Stimulated activated effector memory CD8-positive, alpha-beta T cell treated with anti-CD3 and anti-CD28 coated beads, Interleukin-12 subunit alpha, Interleukin-12 subunit beta, amount 100 ng/mL, for 72 hours (primary cell): Measurements from ENCODE around the gene DKKL1.
A peak's percentile ranks its signal among the peaks of the same experiment; 100 is the strongest.
"Not testable (repeated sequence)": the region's sequence is repeated elsewhere in the genome, so short reads cannot be mapped to it uniquely, and the experiment has no call there.

Experiments
- ATAC-seq: fragments of 150-1000 bp; cut with Tn5 transposase; 2 replicates; pipeline ENCODE4 v1.10.0; 2021
- DNase-seq, 2 donors: peaks; one replicate each; pipeline ENCODE4 v3.0.0; 2021 to 2022; ENCODE audit warnings: low spot score in 2 of 2
- H3K27ac Mint-ChIP-seq: one replicate; pipeline ENCODE4 v1.8.0; 2022; ENCODE audit warnings: mild to moderate bottlenecking, mixed read lengths
- H3K36me3 Mint-ChIP-seq: one replicate; pipeline ENCODE4 v1.8.0; 2022; ENCODE audit warnings: mild to moderate bottlenecking, mixed read lengths
- H3K4me1 Mint-ChIP-seq: one replicate; pipeline ENCODE4 v1.8.0; 2022; ENCODE audit warnings: mixed read lengths
- H3K4me3 Mint-ChIP-seq: one replicate; pipeline ENCODE4 v1.8.0; 2022; ENCODE audit warnings: mild to moderate bottlenecking, mixed read lengths
- H3K9me3 Mint-ChIP-seq: one replicate; pipeline ENCODE4 v1.8.0; 2022; ENCODE audit warnings: mixed read lengths

Gene DKKL1

DNA sequence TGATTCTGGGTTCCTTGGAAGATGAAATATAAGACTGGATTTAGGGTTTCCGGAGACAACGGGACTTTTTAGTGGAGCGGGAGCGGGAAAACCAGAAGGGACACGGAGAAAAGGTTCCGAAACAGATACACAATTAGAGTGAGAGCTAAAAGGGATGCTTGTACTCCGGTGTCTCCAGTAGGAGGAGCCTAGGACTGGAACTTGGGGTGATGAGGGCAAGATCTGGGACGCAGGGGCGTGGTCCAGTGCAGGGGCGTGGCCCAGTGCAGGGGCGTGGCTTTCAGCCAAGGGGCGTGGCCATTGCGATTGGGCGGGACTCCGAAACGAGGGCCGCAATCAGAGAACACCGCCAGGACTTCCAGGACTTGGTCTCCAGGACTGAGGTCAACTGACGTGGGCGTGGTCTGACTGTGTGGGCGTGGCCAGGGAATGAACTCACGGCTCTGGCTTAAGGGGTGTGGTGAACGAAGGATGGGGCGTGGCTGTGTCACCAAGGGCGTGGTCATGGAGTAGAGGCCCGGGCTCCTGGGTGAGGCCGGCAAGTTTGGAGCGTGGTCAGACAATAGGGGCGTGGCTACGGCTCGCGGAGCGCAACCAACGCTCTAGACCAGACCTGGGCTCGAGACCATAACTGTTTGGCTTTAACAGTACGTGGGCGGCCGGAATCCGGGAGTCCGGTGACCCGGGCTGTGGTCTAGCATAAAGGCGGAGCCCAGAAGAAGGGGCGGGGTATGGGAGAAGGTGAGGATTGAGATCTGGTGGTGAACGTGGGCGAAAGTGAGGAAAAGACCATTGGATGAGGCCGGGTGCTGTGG is at the start of gene DKKL1:
Gene DKKL1 (plus strand): TSS at position 610 of the 815 bp plus-strand sequence. CDS start 122 bp downstream, at position 732.
- Mint-ChIP-seq H3K9me3 (no peaks in the 10 kb centered on the region), H3K27ac (no peak within 1 kb of the TSS), H3K36me3 (no peaks in the 10 kb centered on the region), H3K4me1 (no peaks in the 10 kb centered on the region), H3K4me3 (no peak within 1 kb of the TSS)
- peak; percentile 86 for ATAC-seq
- peak; percentile 76 to 93 for DNase-seq

DNA sequence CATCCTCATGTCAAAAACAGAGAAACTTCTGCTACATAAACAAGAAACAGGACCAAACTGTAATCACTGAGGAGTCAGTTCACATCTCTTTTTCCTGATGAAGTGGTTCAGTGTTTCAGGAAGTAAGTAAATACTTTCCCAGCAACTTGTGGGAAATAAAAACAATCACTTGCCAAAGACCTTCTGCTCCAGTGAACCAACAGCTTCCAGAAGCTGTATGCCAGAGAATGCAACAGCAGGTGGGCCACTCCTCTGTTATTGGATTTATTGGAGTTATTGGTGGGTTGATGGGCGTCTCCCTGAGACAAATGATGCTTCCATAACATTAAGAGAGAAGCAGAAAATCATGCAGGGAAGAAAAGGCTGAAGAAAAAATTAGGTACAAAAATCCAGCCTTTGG is 48.6 kb upstream of the DKKL1 start:
- Mint-ChIP-seq H3K4me3 (no peak overlapping the region), H3K9me3 (peaks cover 2% of the 10 kb centered on the region), H3K27ac (no peak overlapping the region), H3K36me3 (peaks cover 13% of the 10 kb centered on the region), H3K4me1 (peaks cover 7% of the 10 kb centered on the region)
- ATAC-seq (no peak), DNase-seq (peak in 1 of 2 donors; percentile 13)

DNA sequence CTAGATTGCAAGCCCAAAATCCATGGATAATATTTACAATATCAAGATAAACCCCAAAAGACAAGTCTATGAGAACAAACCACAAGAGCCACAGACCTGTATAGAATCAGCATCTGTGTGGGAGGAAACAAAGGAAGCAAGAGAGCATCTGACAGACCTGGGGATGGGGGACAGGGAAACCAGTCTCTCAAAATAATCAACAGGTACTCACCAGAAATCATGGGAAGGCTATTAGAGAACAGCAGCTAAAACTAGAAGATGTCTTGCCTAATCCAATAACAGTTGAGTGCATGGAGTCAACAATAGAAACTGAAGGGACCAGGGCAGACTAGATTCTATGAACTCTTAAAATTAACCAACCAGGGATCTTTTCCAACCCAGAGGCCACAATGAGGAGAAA is 47.4 kb upstream of the DKKL1 start:
- H3K4me3 Mint-ChIP-seq = no peak overlapping the region
- H3K4me1 Mint-ChIP-seq = peaks cover 7% of the 10 kb centered on the region
- ATAC-seq (no peak), DNase-seq (no peak)
- H3K9me3 Mint-ChIP-seq = peaks cover 2% of the 10 kb centered on the region
- H3K27ac Mint-ChIP-seq = no peak overlapping the region
- peaks cover 5% of the 10 kb centered on the region for H3K36me3 Mint-ChIP-seq

DNA sequence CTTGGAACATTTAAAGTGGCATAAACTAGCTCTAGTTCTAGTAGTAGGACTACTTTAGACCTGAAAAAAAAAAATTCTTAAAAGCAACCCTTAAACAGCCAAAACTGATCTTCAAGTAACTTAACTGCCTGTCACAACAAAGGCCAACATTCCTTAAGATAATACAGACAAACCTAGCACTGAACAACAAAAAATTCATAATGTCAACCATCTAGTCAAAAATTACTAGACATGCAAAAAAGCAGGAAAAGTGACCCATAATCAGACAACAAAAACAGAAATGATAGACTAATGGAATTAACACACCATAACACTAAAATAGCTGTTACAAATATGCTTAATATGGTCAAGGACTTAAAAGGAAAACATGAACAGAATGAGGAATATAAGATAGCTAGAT is 45.4 kb upstream of the DKKL1 start:
- Mint-ChIP-seq H3K27ac (no peak overlapping the region), H3K4me3 (no peak overlapping the region), H3K4me1 (peaks cover 7% of the 10 kb centered on the region), H3K9me3 (peaks cover 2% of the 10 kb centered on the region), H3K36me3 (peaks cover 13% of the 10 kb centered on the region)
- DNase-seq = no peak
- no peak for ATAC-seq

DNA sequence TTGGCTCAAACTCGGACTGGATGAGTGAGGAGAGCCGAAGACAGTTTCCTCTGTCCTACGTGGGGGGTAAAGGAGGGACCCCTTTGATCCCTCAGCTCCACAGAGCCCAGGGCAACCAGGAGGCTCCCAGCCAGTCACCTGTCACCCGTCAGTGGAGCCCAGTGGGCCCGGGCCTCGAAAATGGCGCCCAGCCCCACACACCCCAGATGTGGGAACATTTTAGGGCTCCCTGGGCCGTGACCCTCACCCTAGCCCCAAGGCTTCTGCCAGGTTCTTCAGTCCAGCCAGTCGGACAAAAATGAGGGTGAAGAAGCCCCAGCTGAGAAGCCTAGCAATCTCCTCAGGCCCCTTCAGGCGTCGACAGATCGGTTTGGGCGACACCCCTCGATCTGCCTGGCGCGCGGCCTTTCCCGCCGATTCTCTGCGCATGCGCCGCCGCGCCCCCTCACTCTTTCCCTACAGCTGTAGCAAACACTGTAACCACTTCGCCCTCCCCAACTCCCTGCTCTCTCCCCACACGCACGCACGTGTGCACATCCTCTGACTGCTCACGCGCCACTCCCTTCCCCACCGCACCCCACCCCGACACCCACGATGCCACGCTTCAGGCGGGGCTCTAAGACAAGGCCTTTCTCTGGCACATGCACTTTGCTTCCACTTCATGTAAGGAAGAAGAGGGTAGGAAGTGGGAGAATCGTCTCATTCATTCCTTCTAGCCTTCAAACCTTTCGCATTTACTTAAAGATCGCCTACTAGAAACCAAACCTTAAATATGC is 38.7 kb upstream of the DKKL1 start, which contains the start of gene SLC6A16:
Gene SLC6A16 (minus strand): TSS at position 391 of the 776 bp plus-strand sequence. CDS start 13,844 bp downstream, outside the sequence.
- DNase-seq (peak in 1 of 2 donors; percentile 38), ATAC-seq (no peak)
- Mint-ChIP-seq H3K27ac (no peak within 1 kb of the TSS), H3K36me3 (peaks cover 12% of the 10 kb centered on the region), H3K9me3 (no peaks in the 10 kb centered on the region), H3K4me3 (no peak within 1 kb of the TSS), H3K4me1 (peaks cover 28% of the 10 kb centered on the region)

DNA sequence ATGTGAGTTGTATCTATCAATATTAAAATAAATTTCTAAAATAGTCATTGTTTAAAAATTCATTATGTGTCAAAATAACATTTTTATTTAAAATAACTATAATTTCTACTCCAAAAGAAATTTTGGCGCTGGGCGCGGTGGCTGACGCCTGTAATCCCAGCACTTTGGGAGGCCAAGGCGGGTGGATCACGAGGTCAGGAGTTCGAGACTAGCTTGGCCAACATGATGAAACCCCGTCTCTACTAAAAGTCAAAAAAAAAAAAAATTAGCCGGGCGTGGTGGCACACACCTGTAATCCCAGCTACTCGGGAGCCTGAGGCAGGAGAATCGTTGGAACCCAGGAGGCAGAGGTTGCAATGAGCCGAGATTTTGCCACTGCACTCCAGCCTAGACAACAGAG is 37.9 kb upstream of the DKKL1 start:
- not testable (repeated sequence) for H3K27ac Mint-ChIP-seq, H3K9me3 Mint-ChIP-seq, H3K4me3 Mint-ChIP-seq, ATAC-seq
- H3K36me3 Mint-ChIP-seq = peaks cover 15% of the 10 kb centered on the region
- H3K4me1 Mint-ChIP-seq = peaks cover 35% of the 10 kb centered on the region
- DNase-seq = peak in 1 of 2 donors; percentile 22

DNA sequence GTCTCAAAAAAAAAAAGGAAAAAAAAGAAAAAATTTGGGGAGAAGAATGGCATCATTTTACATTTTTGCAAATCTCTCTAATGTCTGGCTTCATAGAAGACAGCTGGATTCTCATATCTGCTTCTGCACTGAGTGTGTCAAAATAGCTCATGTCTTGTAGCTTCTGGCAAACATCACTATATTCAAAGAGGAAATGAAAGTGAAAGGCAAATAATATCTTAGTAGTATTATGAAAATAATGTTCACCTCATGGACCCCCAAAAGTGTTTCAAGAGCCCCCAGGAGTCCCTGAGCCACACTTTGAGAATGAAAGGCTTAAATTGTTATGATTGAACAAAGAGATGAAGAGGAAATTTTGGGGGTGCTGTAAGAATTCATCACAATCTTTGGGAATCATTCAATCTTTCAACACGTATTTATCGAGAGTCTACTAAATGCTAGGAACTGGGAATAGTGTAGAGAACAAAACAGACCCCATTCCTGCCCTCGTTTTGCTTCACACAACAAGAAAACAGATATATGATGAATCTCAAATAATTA is 37.4 kb upstream of the DKKL1 start:
- peaks cover 15% of the 10 kb centered on the region for H3K36me3 Mint-ChIP-seq
- DNase-seq (peak in 1 of 2 donors; percentile 2), ATAC-seq (no peak)
- no peak overlapping the region for H3K27ac Mint-ChIP-seq
- no peaks in the 10 kb centered on the region for H3K9me3 Mint-ChIP-seq
- H3K4me3 Mint-ChIP-seq = no peak overlapping the region
- peaks cover 35% of the 10 kb centered on the region for H3K4me1 Mint-ChIP-seq

DNA sequence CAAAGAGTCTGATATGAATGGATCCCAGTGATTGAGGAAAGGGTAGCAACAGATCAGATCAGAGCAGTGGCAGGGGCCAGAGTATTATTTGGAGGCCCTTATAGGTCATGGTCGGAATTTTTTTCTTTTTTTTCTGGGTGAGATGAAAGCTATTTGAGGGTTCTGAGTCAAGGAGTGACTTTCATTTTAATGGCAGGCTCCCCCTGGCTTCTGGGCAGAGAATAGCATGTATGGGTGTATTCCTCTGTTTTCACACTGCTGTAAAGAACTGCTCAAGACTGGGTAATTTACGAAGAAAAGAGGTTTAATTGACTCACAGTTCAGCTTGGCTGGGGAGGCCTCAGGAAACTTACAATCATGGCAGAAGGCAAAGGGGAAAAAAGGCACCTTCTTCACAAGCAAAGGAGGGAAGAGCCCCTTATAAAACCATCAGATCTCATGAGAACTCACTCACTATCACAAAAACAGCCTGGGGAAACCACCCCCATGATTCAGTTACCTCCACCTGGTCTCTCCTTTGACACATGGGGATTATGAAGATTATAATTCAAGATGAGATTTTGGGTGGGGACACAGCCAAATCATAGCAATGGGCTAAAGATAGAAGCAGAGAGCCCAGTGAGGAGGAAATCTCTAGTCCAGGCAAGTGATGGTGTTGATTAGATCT is 35.7 kb upstream of the DKKL1 start:
- H3K9me3 Mint-ChIP-seq = no peaks in the 10 kb centered on the region
- H3K4me1 Mint-ChIP-seq = peaks cover 53% of the 10 kb centered on the region
- peak; percentile 55 for ATAC-seq
- H3K36me3 Mint-ChIP-seq = peaks cover 8% of the 10 kb centered on the region
- no peak overlapping the region for H3K4me3 Mint-ChIP-seq
- DNase-seq = no peak
- H3K27ac Mint-ChIP-seq = peak overlapping the region; percentile 74

DNA sequence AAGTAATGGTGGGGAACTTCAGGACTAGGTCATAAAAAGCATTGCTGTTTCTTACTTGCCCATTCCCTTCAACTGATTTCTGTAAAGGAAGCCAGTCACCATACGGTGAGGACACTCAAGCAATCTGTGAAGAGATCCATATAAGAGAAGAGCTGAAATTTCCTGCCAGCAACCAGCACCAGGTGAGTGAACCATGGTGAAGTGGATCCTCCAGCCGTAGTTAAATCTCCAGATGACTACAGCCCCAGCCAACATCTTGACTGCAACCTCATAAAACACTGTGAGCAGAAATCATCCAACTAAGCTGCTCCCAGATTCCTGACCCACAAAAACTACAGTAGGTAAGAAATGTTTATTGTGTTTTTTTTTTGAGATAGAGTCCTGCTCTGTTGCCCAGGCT is 34.9 kb upstream of the DKKL1 start:
- H3K4me1 Mint-ChIP-seq = peaks cover 60% of the 10 kb centered on the region
- H3K4me3 Mint-ChIP-seq = no peak overlapping the region
- peaks cover 8% of the 10 kb centered on the region for H3K36me3 Mint-ChIP-seq
- peak overlapping the region; percentile 74 for H3K27ac Mint-ChIP-seq
- no peaks in the 10 kb centered on the region for H3K9me3 Mint-ChIP-seq
- DNase-seq = no peak
- ATAC-seq = no peak

DNA sequence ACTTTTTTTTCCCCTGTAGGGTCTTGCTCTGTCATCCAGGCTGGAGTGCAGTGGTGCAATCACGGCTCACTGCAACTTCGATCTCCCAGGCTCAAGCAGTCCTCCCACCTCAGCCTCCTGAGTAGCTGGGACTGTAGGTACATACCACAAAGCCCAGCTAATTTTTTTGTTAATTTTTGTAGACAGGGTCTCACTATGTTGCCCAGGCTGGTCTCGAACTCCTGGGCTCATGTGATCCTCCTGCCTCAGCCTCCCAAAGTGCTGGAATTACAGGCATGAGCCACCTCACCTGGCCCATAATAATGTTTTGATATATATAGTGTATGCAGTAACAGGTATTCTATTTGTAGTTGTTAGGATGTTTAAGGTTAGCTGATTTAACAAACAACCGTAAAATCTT is 32.5 kb upstream of the DKKL1 start:
- peaks cover 13% of the 10 kb centered on the region for H3K36me3 Mint-ChIP-seq
- H3K9me3 Mint-ChIP-seq, H3K4me3 Mint-ChIP-seq, ATAC-seq, H3K27ac Mint-ChIP-seq, DNase-seq: not testable (repeated sequence)
- H3K4me1 Mint-ChIP-seq = peaks cover 77% of the 10 kb centered on the region

DNA sequence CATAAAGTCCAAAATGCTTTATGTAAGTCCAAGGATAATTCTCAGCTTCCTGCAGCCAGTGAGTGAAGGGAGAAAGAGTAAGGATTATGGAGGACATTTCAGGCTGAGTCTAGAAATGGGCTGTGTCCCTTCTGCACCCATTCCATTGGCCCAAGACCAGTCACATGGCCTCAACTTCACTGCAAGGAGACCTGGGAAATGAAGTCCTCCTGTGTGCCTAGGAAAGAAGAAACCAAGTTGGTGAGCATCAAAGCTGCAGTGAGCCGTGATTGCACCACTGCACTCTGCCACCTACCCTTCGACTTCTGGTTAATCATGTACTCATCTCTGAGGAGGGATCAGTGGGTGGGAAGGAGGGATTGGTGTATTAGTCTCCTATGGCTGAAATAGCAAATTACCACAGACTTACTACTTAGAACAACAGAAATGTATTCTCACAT is 32.0 kb upstream of the DKKL1 start:
- H3K36me3 Mint-ChIP-seq = peaks cover 14% of the 10 kb centered on the region
- H3K9me3 Mint-ChIP-seq = no peaks in the 10 kb centered on the region
- peak in 1 of 2 donors; percentile 69 for DNase-seq
- no peak overlapping the region for H3K4me3 Mint-ChIP-seq
- peaks cover 79% of the 10 kb centered on the region for H3K4me1 Mint-ChIP-seq
- peak; percentile 83 for ATAC-seq
- H3K27ac Mint-ChIP-seq = no peak overlapping the region

DNA sequence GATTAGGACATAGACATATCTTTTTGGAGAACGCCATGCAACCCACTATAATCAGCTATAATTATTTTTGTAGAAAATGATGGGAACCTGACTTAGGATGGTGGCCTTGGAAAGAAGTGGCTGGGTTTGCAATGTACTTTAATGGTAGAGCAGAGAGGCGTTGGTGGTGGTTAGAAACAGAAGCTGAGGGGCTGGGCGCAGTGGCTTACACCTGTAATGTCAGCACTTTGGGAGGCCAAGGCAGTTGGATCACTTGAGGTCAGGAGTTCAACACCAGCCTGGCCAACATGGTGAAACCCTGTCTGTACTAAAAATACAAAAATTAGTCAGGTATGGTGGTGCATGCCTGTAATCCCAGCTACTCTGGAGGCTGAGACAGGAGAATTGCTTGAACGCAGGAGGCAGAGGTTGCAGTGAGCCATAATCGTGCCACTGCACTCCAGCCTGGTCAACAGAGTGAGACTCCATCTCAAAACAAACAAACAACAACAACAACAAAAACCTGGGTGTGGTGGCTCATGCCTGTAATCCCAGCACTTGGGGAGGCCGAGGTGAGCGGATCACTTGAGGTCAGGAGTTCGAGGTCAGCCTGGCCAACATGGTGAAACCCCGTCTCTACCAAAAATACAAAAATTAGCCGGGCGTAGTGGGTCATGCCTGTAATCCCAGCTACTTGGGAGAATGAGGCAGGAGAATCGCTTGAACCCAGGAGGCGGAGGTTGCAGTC is 30.8 kb upstream of the DKKL1 start:
- H3K36me3 Mint-ChIP-seq = peaks cover 26% of the 10 kb centered on the region
- H3K27ac Mint-ChIP-seq = peak overlapping the region; percentile 96
- H3K4me1 Mint-ChIP-seq = peaks cover 85% of the 10 kb centered on the region
- ATAC-seq, DNase-seq, H3K9me3 Mint-ChIP-seq: not testable (repeated sequence)
- peak overlapping the region; percentile 97 for H3K4me3 Mint-ChIP-seq

DNA sequence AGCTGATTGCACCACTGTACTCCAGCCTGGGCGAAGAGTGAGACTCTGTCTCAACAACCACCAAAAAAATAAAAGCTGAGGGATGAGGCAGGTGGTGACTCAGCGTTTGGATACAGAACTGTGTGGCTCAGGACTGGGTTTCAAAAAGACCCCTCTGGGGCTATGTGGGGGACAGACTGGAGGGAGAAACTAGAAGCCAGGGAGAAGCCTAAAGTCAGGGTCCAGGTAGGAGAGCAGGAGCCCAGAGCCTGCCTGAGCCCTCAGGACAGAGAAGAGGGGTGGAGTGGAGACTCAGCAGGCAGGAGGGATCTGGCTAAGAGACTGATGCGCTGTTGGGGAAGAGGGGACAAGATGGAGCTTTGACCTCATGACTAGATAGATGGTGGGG is 30.3 kb upstream of the DKKL1 start:
- peaks cover 32% of the 10 kb centered on the region for H3K36me3 Mint-ChIP-seq
- no peak for DNase-seq
- H3K27ac Mint-ChIP-seq = peak overlapping the region; percentile 96
- no peak for ATAC-seq
- H3K4me3 Mint-ChIP-seq = peak overlapping the region; percentile 97
- H3K4me1 Mint-ChIP-seq = peaks cover 85% of the 10 kb centered on the region
- no peaks in the 10 kb centered on the region for H3K9me3 Mint-ChIP-seq

DNA sequence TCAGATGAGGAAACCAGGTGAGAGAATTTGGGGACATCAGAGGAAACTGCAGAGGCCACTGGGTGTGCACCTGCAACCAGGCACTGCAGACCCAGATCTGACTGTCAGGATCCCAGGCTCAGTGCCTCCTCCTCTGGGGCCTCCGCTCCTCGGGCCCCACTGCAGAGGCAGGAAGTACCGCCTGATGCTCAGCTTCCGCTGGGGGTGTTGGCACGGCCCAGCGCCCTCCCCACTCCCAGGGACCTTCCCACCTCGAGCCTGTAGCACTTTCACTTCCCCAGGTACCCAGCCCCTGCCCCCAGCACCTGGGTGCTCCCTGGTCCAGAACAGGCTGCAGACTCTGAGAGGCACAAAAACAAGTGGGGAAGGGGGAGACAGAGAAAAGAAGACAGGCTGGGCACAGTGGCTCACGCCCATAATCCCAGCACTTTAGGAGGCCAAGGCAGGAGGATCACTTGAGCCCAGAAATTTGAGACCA is 29.8 kb upstream of the DKKL1 start:
- peaks cover 87% of the 10 kb centered on the region for H3K4me1 Mint-ChIP-seq
- ATAC-seq = peak; percentile 71
- H3K4me3 Mint-ChIP-seq = peak overlapping the region; percentile 97
- H3K27ac Mint-ChIP-seq = peak overlapping the region; percentile 96
- DNase-seq = peak; percentile 30 to 79
- no peaks in the 10 kb centered on the region for H3K9me3 Mint-ChIP-seq
- H3K36me3 Mint-ChIP-seq = peaks cover 36% of the 10 kb centered on the region
